WTC11 (cell line): ENCODE data around the gene SMIM29. TPM values are rescaled to one million over a fixed set of nuclear protein-coding genes. Genes with fewer than 3 reads are reported as not detected.

Experiments used
- ATAC-seq: fragments of 200-7000 bp; cut with Tn5 transposase; 2 replicates; pipeline ENCODE4 v1.10.0; 2021; ENCODE audit warnings: mild to moderate bottlenecking, moderate library complexity
- CTCF ChIA-PET: fragments of 300-600 bp; sonication (Branson Sonifier 250); formaldehyde crosslinking; loops from one replicate; lab custom pipeline; 2021; ENCODE audit warnings: antibody characterized with exemption; lab: Charles Lee
- POLR2A ChIA-PET: fragments of 350-600 bp; sonication (Branson Sonifier 250); formaldehyde crosslinking; loops from one replicate; lab custom pipeline; 2021; ENCODE audit warnings: antibody characterized with exemption; lab: Charles Lee
- DNase-seq: peaks from one replicate; pipeline ENCODE4 v3.0.0; 2021; ENCODE audit warnings: low spot score
- H3K27ac Mint-ChIP-seq: 2 replicates; pipeline ENCODE4 v1.8.0; 2021; ENCODE audit warnings: mixed read lengths
- H3K27me3 Mint-ChIP-seq: 2 replicates; pipeline ENCODE4 v1.8.0; 2021; ENCODE audit warnings: low read depth, mild to moderate bottlenecking, moderate library complexity, mixed read lengths
- H3K36me3 Mint-ChIP-seq: 2 replicates; pipeline ENCODE4 v1.8.0; 2021; ENCODE audit warnings: mixed read lengths
- H3K4me1 Mint-ChIP-seq: 2 replicates; pipeline ENCODE4 v1.8.0; 2022; ENCODE audit warnings: mixed read lengths
- H3K4me3 Mint-ChIP-seq: 2 replicates; pipeline ENCODE4 v1.8.0; 2021; ENCODE audit warnings: mild to moderate bottlenecking, moderate library complexity, mixed read lengths
- H3K9me3 Mint-ChIP-seq: 2 replicates; pipeline ENCODE4 v1.8.0; 2021; ENCODE audit warnings: mixed read lengths
- ARID4B ChIP-seq: sonication (generic); formaldehyde crosslinking; IDR thresholded peaks from 2 replicates; pipeline ENCODE4 v1.8.0; 2023; ENCODE audit warnings: missing genetic modification reagents, mild to moderate bottlenecking, borderline replicate concordance
- ATF1 ChIP-seq: sonication (generic); formaldehyde crosslinking; IDR thresholded peaks from 2 replicates; pipeline ENCODE4 v1.8.1; 2023; ENCODE audit warnings: mild to moderate bottlenecking, moderate library complexity, missing genetic modification reagents
- FOXK1 ChIP-seq: sonication (generic); formaldehyde crosslinking; IDR thresholded peaks from 2 replicates; pipeline ENCODE4 v1.8.0; 2022; ENCODE audit warnings: mild to moderate bottlenecking, moderate library complexity, missing genetic modification reagents
- FOXP4 ChIP-seq: sonication (generic); formaldehyde crosslinking; IDR thresholded peaks from 2 replicates; pipeline ENCODE4 v1.8.0; 2022; ENCODE audit warnings: mild to moderate bottlenecking, missing genetic modification reagents
- HMGA2 ChIP-seq: fragments of 250-450 bp; sonication (Bioruptor Pico); IDR thresholded peaks from 2 replicates; pipeline ENCODE4 v1.4.0; 2021; ENCODE audit warnings: mild to moderate bottlenecking, moderate library complexity
- JUN ChIP-seq: sonication (generic); formaldehyde crosslinking; IDR thresholded peaks from 2 replicates; pipeline ENCODE4 v1.8.0; 2023; ENCODE audit warnings: mild to moderate bottlenecking, missing genetic modification reagents
- NFATC4 ChIP-seq: fragments of 250-450 bp; sonication (Bioruptor Pico); IDR thresholded peaks from 2 replicates; pipeline ENCODE4 v1.9.0; 2021; ENCODE audit warnings: mild to moderate bottlenecking
- RORB ChIP-seq: fragments of 250-450 bp; sonication (Bioruptor Pico); IDR thresholded peaks from 2 replicates; pipeline ENCODE4 v1.9.0; 2021; ENCODE audit warnings: mild to moderate bottlenecking
- TP53 ChIP-seq: sonication (generic); formaldehyde crosslinking; IDR thresholded peaks from 2 replicates; pipeline ENCODE4 v1.8.1; 2023; ENCODE audit warnings: mild to moderate bottlenecking, missing genetic modification reagents
- USF1 ChIP-seq: sonication (generic); formaldehyde crosslinking; IDR thresholded peaks from 2 replicates; pipeline ENCODE4 v1.8.0; 2022; ENCODE audit warnings: mild to moderate bottlenecking, missing genetic modification reagents
- ZMAT4 ChIP-seq: fragments of 250-450 bp; sonication (Bioruptor Pico); IDR thresholded peaks from 2 replicates; pipeline ENCODE4 v1.9.0; 2021; ENCODE audit warnings: mild to moderate bottlenecking
- ZNF232 ChIP-seq: sonication (generic); formaldehyde crosslinking; IDR thresholded peaks from 2 replicates; pipeline ENCODE4 v1.8.0; 2022; ENCODE audit warnings: mild to moderate bottlenecking, missing genetic modification reagents
- total RNA-seq: library from RNA; stranded (reverse); gene quantifications from 3 replicates; pipeline ENCODE4 v1.2.3, GENCODE V29; 2021
- TF ChIP-seq, protein P1 (sequence below): fragments of 250-450 bp; sonication (Bioruptor Pico); conservative IDR thresholded peaks from 2 replicates; pipeline ENCODE4 v1.9.0; 2021; ENCODE audit warnings: mild to moderate bottlenecking
- TF ChIP-seq, protein P2 (sequence below): fragments of 250-450 bp; sonication (Bioruptor Pico); IDR thresholded peaks from 2 replicates; pipeline ENCODE4 v2.1.2; 2022; ENCODE audit warnings: mild to moderate bottlenecking, moderate library complexity
- TF ChIP-seq, protein P3 (sequence below): sonication (generic); formaldehyde crosslinking; IDR thresholded peaks from 2 replicates; pipeline ENCODE4 v1.8.0; 2022; ENCODE audit warnings: mild to moderate bottlenecking, missing genetic modification reagents

SMIM29 gene
- total RNA-seq, 1 experiment from 2014 or later: 11.7 TPM

GRCh38 chr6:34292954-34293353, 44.1 kb upstream of the SMIM29 start (continued):
- TF ChIP-seq, protein P1, sequence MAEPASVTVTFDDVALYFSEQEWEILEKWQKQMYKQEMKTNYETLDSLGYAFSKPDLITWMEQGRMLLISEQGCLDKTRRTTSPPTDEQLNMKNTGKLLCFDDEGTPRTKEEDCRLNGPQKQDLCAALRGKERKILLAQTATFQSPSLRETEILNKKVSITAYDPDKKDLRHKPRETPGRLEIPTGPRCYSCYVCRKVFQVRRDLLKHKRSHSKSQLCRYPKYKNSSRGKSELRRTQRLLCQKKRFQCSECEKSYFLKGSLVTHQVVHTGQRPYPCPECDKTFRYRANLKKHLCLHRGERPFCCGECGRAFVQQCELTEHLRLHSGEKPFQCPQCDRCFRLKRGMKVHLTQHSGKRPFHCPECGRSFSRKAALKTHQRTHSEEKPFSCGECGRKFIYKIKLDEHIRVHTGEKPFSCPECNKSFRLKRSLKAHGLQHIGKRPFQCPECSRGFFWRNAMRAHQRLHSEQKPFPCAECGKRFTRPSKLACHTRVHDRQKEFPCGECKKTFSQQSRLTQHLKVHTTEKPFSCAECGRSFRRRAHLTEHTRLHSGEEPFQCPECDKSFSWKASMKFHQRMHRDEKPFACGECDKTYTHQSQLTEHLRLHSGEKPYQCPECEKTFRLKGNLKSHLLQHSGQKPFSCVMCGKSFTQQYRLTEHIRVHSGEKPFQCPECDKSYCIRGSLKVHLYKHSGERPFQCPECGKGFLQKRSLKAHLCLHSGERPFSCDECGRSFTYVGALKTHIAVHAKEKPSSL (CRISPR knock-in tag): no peak
- no peak for TF ChIP-seq HMGA2
- no peak for TF ChIP-seq ATF1 (CRISPR knock-in tag)
- TF ChIP-seq FOXP4 (CRISPR knock-in tag): no peak
- TF ChIP-seq ARID4B (CRISPR knock-in tag): no peak
- no peak for TF ChIP-seq USF1
- TF ChIP-seq, all 79 proteins: peak for 0

GRCh38 chr6:34289137-34289536, 40.3 kb upstream of the SMIM29 start:
- CTCF ChIA-PET: interaction anchor here (0.6 to 1.0 kb wide), 3 partner anchors 40 to 173 kb away, joined by 3 read pairs; no protein-coding TSS in a partner anchor
- no peaks in the 10 kb centered on the region for H3K4me1 Mint-ChIP-seq
- no peak overlapping the region for H3K27ac Mint-ChIP-seq
- peaks cover 24% of the 10 kb centered on the region for H3K36me3 Mint-ChIP-seq
- no peak for TF ChIP-seq RORB (CRISPR knock-in tag)
- no peak for TF ChIP-seq NFATC4 (CRISPR knock-in tag)
- TF ChIP-seq ZMAT4 (CRISPR knock-in tag): no peak
- no peak for TF ChIP-seq FOXK1
- TF ChIP-seq, protein P2, sequence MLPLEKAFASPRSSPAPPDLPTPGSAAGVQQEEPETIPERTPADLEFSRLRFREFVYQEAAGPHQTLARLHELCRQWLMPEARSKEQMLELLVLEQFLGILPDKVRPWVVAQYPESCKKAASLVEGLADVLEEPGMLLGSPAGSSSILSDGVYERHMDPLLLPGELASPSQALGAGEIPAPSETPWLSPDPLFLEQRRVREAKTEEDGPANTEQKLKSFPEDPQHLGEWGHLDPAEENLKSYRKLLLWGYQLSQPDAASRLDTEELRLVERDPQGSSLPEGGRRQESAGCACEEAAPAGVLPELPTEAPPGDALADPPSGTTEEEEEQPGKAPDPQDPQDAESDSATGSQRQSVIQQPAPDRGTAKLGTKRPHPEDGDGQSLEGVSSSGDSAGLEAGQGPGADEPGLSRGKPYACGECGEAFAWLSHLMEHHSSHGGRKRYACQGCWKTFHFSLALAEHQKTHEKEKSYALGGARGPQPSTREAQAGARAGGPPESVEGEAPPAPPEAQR (CRISPR knock-in tag): no peak
- DNase-seq: no peak
- ATAC-seq: no peak
- POLR2A ChIA-PET: no interaction called here
- no peaks in the 10 kb centered on the region for H3K9me3 Mint-ChIP-seq
- H3K27me3 Mint-ChIP-seq: no peaks in the 10 kb centered on the region
- no peak overlapping the region for H3K4me3 Mint-ChIP-seq

GRCh38 chr6:34288581-34288980, 39.8 kb upstream of the SMIM29 start:
- ATAC-seq (no peak), DNase-seq (no peak)
- H3K9me3 Mint-ChIP-seq: no peaks in the 10 kb centered on the region
- H3K4me1 Mint-ChIP-seq: no peaks in the 10 kb centered on the region
- peaks cover 20% of the 10 kb centered on the region for H3K36me3 Mint-ChIP-seq
- H3K27me3 Mint-ChIP-seq: no peaks in the 10 kb centered on the region
- no peak overlapping the region for H3K4me3 Mint-ChIP-seq
- CTCF ChIA-PET: interaction anchor here (0.7 to 1.0 kb wide), 2 partner anchors 39 to 125 kb away, joined by 3 read pairs; no protein-coding TSS in a partner anchor
- no peak overlapping the region for H3K27ac Mint-ChIP-seq
- POLR2A ChIA-PET: no interaction called here
- TF ChIP-seq USF1 (no peak), JUN (CRISPR knock-in tag) (no peak), ZNF232 (CRISPR knock-in tag) (no peak), TP53 (CRISPR knock-in tag) (no peak), ARID4B (CRISPR knock-in tag) (no peak)
- TF ChIP-seq, protein P3, sequence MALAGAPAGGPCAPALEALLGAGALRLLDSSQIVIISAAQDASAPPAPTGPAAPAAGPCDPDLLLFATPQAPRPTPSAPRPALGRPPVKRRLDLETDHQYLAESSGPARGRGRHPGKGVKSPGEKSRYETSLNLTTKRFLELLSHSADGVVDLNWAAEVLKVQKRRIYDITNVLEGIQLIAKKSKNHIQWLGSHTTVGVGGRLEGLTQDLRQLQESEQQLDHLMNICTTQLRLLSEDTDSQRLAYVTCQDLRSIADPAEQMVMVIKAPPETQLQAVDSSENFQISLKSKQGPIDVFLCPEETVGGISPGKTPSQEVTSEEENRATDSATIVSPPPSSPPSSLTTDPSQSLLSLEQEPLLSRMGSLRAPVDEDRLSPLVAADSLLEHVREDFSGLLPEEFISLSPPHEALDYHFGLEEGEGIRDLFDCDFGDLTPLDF: no peak
